CD4-positive, alpha-beta T cell treated with Interleukin-12 subunit alpha and Interleukin-12 subunit beta, for 1 hour (primary cell): Measurements from ENCODE around the gene DHRSX.
"Not testable (repeated sequence)": the region's sequence is repeated elsewhere in the genome, so short reads cannot be mapped to it uniquely, and the experiment has no call there.

Experiments used
- DNase-seq: peaks from one replicate; pipeline ENCODE4 v3.0.0-alpha.2; 2020

The DHRSX gene

DNA sequence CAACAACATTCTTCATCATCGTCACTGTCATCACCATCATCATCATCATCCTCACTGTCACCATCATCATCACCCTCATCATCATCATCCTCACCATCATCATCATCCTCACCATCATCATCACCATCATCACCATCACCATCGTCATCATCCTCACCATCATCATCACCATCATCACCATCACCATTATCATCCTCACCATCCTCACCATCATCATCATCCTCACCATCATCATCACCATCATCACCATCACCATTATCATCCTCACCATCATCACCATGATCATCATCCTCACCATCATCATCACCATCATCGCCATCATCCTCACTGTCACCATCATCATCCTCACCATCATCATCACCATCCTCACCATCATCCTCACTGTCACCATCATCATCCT, 18.9 kb upstream of the DHRSX start:
- DNase-seq, result not testable (repeated sequence)

DNA sequence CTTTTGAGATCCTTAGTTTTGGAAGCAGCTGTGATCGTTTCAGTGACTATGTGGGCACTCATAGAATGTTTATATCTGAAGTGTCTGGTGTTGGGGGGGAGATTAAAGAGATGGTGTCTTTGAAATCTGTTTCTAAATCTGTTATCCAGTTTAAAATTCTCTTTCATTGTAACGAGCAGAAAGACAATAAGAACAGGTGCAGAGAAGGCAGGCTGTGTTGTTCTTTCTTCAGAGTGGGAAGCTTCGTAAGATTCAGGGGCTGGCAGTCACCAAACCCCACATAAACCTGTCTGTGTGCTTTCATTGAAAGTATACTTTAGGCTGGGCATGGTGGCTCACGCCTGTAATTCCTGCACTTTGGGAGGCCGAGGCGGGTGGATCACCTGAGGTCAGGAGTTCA, 16.3 kb upstream of the DHRSX start:
- DNase-seq, result no peak

- no peak for DNase-seq
These were observed 15.8 kb upstream of the DHRSX start for GRCh38 chrX:2516623-2517022.

DNA sequence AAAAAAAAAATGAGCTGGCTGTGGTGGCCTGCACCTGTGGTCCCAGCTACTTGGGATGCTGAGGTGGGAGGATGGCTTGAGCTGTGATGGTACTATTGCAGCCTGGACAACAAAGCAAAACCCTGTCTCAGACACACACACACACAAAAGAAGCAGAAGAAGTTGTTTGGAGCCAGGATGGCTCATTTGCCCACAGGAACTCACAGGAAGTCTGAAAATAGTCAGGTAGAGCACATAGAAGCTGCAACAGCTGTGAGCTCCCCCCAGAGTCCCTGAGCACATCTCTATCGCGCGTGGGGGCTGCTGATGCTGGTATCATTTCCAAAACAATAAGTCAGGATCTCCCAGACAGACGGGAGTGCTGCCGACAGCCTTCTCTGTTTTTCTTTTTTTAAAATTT, 13.4 kb upstream of the DHRSX start:
- no peak for DNase-seq

- DNase-seq, result no peak
These were observed 12.4 kb upstream of the DHRSX start for GRCh38 chrX:2513121-2513664.

GRCh38 chrX:2512501-2512900, 11.7 kb upstream of the DHRSX start:
- DNase-seq, result no peak

DNA sequence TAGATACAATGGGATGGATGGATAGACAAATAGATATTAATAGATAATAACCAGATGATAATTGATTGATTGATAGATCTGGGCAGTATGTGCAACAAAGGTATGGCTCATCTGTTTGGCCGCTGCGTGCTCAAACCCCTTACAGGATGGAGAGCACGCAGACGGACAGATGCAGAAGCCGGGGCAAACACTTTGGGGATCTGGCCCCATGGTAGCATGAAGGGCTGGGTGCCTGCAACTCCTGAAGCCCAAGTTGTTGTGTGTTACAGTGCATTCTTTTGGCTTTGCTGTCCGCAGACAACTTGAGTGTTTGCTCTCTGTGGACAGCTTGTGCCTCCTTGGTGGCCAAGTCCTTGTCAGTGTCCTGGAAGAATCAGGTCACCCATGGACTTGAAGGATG, 10.6 kb upstream of the DHRSX start:
- DNase-seq, result no peak

DNA sequence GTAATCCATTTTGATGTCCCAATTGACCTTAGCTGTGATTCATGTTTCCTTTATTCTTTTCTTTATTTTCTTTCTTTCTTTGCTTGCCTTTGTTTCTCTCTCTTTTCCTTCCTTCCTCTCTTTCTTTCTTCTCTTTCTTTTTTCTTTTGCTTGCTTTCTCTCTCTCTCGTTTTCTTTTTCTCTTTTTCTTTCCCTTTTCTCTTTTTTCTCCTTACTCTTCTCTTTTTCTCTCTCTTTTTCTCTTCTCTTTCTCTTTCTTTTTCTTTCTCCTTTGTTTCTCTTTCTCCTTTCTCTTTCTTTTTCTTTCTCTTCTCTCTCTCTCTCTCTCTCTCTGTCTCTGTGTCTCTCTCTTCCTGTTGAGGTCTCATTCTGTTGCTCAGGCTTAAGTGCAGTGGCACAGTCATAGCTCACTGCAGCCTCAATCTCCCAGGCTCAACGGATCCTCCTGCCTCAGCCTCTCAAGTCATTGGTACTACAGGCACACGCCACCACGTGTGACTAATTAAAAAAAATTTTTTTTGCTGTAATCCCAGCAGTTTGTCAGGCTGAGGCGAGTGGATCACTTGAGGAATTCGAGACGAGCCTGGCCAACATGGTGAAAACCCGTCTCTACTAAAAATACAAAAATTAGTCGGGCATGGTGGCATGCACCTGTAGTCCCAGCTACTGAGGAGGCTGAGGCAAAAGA, 8.0 kb upstream of the DHRSX start:
- no peak for DNase-seq

GRCh38 chrX:2507904-2508627, 7.3 kb upstream of the DHRSX start:
- DNase-seq, result no peak

- no peak for DNase-seq
These were observed 6.4 kb upstream of the DHRSX start for GRCh38 chrX:2507196-2507595.

GRCh38 chrX:2505341-2505740, 4.6 kb upstream of the DHRSX start:
- DNase-seq, result not testable (repeated sequence)

DNA sequence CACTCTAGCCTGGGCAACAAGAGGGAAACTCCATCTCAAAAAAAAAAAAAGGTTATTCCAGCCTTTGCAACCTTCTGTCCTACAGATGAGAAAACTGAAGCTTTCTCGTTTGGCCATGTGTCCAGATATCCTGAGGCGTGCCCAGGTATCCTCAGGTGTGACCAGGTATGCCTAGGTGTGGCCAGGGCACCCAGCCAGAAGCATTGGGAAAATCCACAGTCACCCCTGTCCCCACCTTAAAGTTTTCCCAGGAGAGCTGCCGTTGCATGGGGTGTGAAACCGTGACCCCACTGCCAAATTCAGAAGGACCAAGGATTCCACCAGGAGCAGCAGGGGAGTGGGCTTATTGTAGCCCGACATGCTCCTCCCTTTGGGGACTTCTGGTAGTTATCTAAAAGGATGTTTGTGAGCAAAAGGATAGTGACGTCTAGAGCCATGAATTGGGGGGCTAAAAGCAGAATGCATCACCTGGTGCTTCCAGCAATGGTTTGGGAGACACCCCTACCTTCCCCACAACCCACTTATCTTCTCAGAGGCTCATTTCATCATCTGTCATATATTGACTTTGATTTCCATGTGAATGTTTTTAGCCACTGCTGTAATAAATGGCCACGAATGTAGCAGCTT, 4.0 kb upstream of the DHRSX start:
- DNase-seq, result no peak

GRCh38 chrX:2503591-2504500, 3.1 kb upstream of the DHRSX start:
- no peak for DNase-seq

- DNase-seq, result no peak
These were observed 2.1 kb upstream of the DHRSX start for GRCh38 chrX:2502668-2503519.

- DNase-seq, result no peak
These were observed 1.4 kb upstream of the DHRSX start for GRCh38 chrX:2502120-2502667.

GRCh38 chrX:2501559-2502102, 855 bp upstream of the DHRSX start:
- no peak for DNase-seq

DNA sequence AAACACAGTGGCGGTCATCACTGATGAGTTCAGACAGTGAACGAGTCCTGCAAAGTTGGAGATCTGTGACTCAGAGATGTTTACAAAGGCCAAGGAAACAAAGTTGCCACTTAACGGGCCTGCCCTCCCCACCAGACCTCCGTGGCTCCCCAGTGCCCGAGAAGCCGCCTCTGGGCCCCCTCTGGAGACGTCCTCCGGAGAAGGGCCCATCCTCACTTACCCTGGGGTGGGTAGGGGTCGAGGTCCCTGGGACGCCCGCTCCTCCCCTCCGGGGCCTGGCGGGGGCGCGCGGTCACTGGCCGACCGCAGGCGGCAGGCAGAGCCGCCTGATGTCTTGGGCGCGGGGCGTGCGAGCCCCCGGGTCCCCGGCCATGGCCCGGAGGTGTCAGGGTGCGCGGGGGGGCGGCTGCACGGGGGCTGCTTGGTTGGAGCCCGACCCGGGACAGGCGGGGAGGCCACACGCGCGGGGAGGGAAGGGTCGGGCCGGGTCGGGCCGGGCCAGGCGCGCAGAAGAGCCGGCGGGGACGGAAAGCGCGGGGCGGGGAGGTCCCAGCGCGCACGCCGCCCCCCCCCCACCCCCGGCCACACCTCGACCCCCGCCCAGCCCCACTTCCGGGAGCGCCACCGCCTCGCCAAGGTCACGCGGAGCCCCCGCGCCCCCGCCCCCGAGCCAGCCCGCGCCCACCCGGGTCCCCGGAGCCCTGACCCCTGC, 529 bp downstream of the DHRSX start:
- peak; percentile 24 for DNase-seq

DNA sequence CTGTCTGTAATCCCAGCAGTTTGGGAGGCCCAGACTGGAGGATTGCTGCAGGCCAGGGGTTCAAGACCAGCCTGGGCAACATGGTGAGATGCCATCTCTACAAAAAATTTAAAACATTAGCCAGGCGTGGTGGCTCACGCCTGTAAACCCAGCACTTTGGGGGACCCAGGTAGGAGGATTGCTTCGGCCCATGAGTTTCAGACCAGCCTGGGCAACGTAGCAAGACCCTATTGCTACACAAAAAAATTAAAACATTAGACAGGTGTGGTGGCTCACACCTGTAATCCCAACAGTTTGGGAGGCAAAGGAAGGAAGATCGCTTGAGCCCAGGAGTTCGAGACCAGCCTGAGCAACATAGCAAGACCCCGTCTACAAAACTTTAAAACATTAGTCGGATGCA, 1.3 kb downstream of the DHRSX start:
- no peak for DNase-seq

DNA sequence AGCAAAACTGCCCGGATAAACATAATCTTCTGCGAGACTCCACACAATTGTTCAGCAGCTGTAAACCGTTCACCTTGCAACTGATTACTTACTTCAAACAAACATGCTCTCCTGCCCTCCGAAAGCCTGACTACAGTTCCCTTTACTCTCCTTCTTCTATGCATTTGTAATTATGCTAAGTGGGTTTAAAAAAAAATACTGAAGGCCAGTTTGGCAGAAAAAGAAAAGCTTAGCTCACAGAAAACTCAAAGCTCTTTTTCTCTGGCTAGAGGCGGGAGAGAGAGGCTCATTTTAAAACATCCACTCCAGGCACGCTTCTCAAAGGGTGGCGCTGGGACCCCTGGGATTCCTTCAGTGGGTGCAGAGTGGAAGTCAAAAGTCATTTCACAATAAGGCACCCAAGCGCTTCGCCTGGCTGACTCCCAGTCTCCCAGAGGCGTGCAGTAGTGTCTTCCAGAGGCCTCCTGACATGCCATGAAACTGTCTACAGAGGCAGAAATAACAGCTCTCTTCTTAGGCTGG, 1.9 kb downstream of the DHRSX start:
- no peak for DNase-seq
